ENCODE measurements around the gene TMEM202.
"Not testable (repeated sequence)": the region's sequence is repeated elsewhere in the genome, so short reads cannot be mapped to it uniquely, and the experiment has no call there.

TMEM202 gene

GRCh38 chr15:72397796-72398588 is at the start of gene TMEM202:
TSS of gene TMEM202 (plus strand) at chr15:72398305. CDS start at chr15:72398327, 22 bp downstream.
- no peak for DNase-seq

GRCh38 chr15:72353266-72353665 is 44.8 kb upstream of the TMEM202 start:
- no peak for DNase-seq

GRCh38 chr15:72354496-72354895 is 43.6 kb upstream of the TMEM202 start:
- DNase-seq = no peak

- no peak for DNase-seq
Observed at GRCh38 chr15:72358121-72358520, 40.0 kb upstream of the TMEM202 start.

- DNase-seq = peak; percentile 88
Observed at GRCh38 chr15:72358650-72359171, 39.4 kb upstream of the TMEM202 start.

- DNase-seq = no peak
Observed at GRCh38 chr15:72361176-72361575, 36.9 kb upstream of the TMEM202 start.

GRCh38 chr15:72365844-72366243 is 32.3 kb upstream of the TMEM202 start:
- DNase-seq = no peak

GRCh38 chr15:72368325-72368724 is 29.8 kb upstream of the TMEM202 start:
- DNase-seq = no peak

GRCh38 chr15:72368899-72369298 is 29.2 kb upstream of the TMEM202 start:
- DNase-seq = no peak

GRCh38 chr15:72369964-72370363 is 28.1 kb upstream of the TMEM202 start:
- DNase-seq = no peak

GRCh38 chr15:72372361-72372760 is 25.7 kb upstream of the TMEM202 start:
- DNase-seq = no peak

- DNase-seq = no peak
Observed at GRCh38 chr15:72375501-72375845, 22.6 kb upstream of the TMEM202 start.

- DNase-seq = peak; percentile 99
Observed at GRCh38 chr15:72375846-72376581, 22.1 kb upstream of the TMEM202 start, which contains the start of gene HEXA. TSS of gene HEXA (minus strand) at chr15:72376014. CDS start at chr15:72375972, 42 bp downstream.

- no peak for DNase-seq
Observed at GRCh38 chr15:72377331-72377730, 20.8 kb upstream of the TMEM202 start.

- not testable (repeated sequence) for DNase-seq
Observed at GRCh38 chr15:72379106-72379505, 19.0 kb upstream of the TMEM202 start.

- DNase-seq = no peak
Observed at GRCh38 chr15:72379856-72380430, 18.2 kb upstream of the TMEM202 start.

GRCh38 chr15:72380743-72381142 is 17.4 kb upstream of the TMEM202 start:
- peak; percentile 54 for DNase-seq

- DNase-seq = no peak
Observed at GRCh38 chr15:72382146-72382545, 16.0 kb upstream of the TMEM202 start.

- DNase-seq = no peak
Observed at GRCh38 chr15:72387741-72388140, 10.4 kb upstream of the TMEM202 start.

GRCh38 chr15:72389231-72389630 is 8.9 kb upstream of the TMEM202 start:
- no peak for DNase-seq

- DNase-seq = not testable (repeated sequence)
Observed at GRCh38 chr15:72396331-72396730, 1.8 kb upstream of the TMEM202 start.

GRCh38 chr15:72398648-72399047 is 543 bp downstream of the TMEM202 start:
- DNase-seq = no peak

- no peak for DNase-seq
Observed at GRCh38 chr15:72402726-72403125, 4.6 kb downstream of the TMEM202 start.

GRCh38 chr15:72404356-72404755 is 6.3 kb downstream of the TMEM202 start:
- DNase-seq = no peak

Data from islet precursor cell (in vitro differentiated cells).